ENCODE data around the gene CMTM1. TPM values are rescaled to one million over a fixed set of nuclear protein-coding genes. Genes with fewer than 3 reads are reported as not detected.
"Not testable (repeated sequence)": the region's sequence is repeated elsewhere in the genome, so short reads cannot be mapped to it uniquely, and the experiment has no call there.

The CMTM1 gene
- total and polyA plus RNA-seq, 2 experiments from 2014 or later, result 1.4 to 1.8 TPM

DNA sequence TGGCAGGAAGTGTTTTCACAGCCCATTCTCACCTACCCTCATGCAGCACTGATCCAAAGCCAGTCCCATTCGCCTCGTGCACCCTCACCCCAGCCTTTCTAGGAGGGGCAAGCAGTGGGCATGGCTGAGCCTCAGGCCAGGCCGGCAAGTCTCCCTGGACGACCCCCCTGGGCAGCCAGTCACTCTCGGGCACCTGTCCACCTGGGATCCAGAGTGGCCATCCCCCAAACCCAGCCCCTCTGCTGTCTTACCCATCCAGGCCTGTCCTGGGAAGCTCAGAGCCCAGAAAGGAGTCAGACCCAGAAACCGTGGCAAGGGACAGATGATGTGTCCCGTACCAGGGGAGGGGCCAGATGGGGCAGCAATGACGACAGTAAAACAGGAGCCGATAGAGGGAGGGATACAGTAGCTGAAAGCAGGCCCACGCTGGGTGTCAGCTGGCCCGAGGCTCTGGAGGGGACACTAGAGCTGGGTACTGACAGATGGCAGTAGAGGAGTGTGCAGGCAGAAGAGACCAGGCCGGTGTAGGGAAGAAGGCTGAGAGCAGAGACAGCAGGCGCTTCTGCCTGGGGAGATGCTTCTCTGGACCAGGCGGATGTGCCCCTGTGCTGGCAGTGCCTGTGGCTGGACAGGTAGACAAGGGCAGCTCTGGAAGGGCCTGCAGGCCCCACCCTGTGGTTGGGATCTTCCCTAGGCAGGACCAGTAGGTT, 44.0 kb downstream of the CMTM1 start:
- Histone ChIP-seq H3K9me3 (ENCODE audit: low read depth) (no peaks in the 10 kb centered on the region), H3K4me1 (ENCODE audit: insufficient read depth) (peaks cover 7% of the 10 kb centered on the region), H3K4me3 (no peak overlapping the region), H3K27me3 (no peaks in the 10 kb centered on the region), H4K20me1 (ENCODE audit: insufficient read depth, poor library complexity, severe bottlenecking) (peaks cover 26% of the 10 kb centered on the region), H3K4me2 (no peak overlapping the region), H3K27ac (no peak overlapping the region), H2AFZ (no peak overlapping the region), H3K79me2 (peaks cover 27% of the 10 kb centered on the region), H3K36me3 (replicated peaks; ENCODE audit: insufficient read depth, low read depth) (peaks cover 4% of the 10 kb centered on the region), H3K9me2 (replicated peaks; ENCODE audit: insufficient read depth) (no peaks in the 10 kb centered on the region)
- TF ChIP-seq EZH2phosphoT487 (IDR thresholded peaks at IDR 0.05; ENCODE audit: low read depth, severe bottlenecking, unreplicated experiment) (no peak), EZH2 (IDR thresholded peaks at IDR 0.05; ENCODE audit: borderline replicate concordance) (no peak)
- TF ChIP-seq, protein P1, sequence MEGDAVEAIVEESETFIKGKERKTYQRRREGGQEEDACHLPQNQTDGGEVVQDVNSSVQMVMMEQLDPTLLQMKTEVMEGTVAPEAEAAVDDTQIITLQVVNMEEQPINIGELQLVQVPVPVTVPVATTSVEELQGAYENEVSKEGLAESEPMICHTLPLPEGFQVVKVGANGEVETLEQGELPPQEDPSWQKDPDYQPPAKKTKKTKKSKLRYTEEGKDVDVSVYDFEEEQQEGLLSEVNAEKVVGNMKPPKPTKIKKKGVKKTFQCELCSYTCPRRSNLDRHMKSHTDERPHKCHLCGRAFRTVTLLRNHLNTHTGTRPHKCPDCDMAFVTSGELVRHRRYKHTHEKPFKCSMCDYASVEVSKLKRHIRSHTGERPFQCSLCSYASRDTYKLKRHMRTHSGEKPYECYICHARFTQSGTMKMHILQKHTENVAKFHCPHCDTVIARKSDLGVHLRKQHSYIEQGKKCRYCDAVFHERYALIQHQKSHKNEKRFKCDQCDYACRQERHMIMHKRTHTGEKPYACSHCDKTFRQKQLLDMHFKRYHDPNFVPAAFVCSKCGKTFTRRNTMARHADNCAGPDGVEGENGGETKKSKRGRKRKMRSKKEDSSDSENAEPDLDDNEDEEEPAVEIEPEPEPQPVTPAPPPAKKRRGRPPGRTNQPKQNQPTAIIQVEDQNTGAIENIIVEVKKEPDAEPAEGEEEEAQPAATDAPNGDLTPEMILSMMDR (IDR thresholded peaks at IDR 0.05; ENCODE audit: poor library complexity), result no peak
- no peak for DNase-seq (ENCODE audit: low spot score)
- 95% methylated on average over 14 of the region's 14 CpGs for WGBS (ENCODE audit: low lambda C conversion rate, missing lambda C conversion rate)

DNA sequence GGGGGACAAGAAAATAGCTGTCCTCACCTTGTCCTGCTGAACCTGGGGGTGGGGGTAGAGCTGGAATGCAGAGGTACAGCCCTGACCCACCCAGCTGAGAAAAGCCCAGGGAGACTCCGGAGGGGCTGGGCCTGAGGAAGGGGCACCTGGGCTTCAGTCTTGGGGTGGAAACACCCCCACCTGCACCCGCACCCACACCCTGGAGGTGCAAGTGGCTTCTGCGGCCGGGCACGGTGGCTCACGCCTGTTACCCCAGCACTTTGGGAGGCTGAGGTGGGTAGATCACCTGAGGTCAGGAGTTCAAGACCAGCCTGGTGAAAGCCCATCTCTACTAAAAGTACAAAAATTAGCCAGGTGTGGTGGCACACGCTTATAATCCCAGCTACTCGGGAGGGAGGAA, 45.7 kb downstream of the CMTM1 start:
- Histone ChIP-seq H4K20me1 (ENCODE audit: insufficient read depth, poor library complexity, severe bottlenecking) (peaks cover 12% of the 10 kb centered on the region), H3K79me2 (peaks cover 12% of the 10 kb centered on the region)
- not testable (repeated sequence) for DNase-seq (ENCODE audit: low spot score); H3K4me2 ChIP-seq; H3K36me3 ChIP-seq (replicated peaks; ENCODE audit: insufficient read depth, low read depth); H3K9me2 ChIP-seq (replicated peaks; ENCODE audit: insufficient read depth); H2AFZ ChIP-seq; H3K4me3 ChIP-seq; H3K9me3 ChIP-seq (ENCODE audit: low read depth); H3K4me1 ChIP-seq (ENCODE audit: insufficient read depth); H3K27me3 ChIP-seq; H3K27ac ChIP-seq
- WGBS (ENCODE audit: low lambda C conversion rate, missing lambda C conversion rate), result 94% methylated on average over 8 of the region's 8 CpGs

DNA sequence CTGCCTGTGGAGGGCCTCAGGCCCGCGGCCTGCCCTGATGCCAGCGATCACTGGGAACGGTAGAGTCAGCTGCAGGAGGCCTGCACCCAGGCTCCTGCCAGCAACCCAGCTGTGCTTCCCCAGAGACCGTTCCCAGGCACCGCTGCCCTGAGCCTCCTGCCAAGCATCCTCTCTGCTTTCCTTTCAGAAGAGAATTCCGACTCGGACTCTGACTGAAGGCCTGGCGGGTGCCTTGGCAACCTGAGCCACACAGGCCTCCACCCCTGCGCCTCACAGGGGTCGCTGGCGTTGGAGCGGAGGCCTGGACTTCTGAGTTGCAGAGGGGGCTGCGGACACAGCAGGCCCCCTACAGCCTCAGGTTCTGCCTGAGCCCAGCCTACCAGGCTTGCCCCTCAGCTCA, 46.2 kb downstream of the CMTM1 start:
- H3K4me1 ChIP-seq (ENCODE audit: insufficient read depth), result peaks cover 1% of the 10 kb centered on the region
- no peak overlapping the region for H2AFZ ChIP-seq
- no peak overlapping the region for H3K4me3 ChIP-seq
- no peak for DNase-seq (ENCODE audit: low spot score)
- no peak overlapping the region for H3K4me2 ChIP-seq
- WGBS (ENCODE audit: low lambda C conversion rate, missing lambda C conversion rate), result 91% methylated on average over 14 of the region's 14 CpGs
- no peak overlapping the region for H3K27ac ChIP-seq
- no peaks in the 10 kb centered on the region for H3K27me3 ChIP-seq
- peaks cover 10% of the 10 kb centered on the region for H3K79me2 ChIP-seq
- TF ChIP-seq EZH2phosphoT487 (IDR thresholded peaks at IDR 0.05; ENCODE audit: low read depth, severe bottlenecking, unreplicated experiment), result no peak
- TF ChIP-seq, protein P1 (IDR thresholded peaks at IDR 0.05; ENCODE audit: poor library complexity), result no peak
- TF ChIP-seq EZH2 (IDR thresholded peaks at IDR 0.05; ENCODE audit: borderline replicate concordance), result no peak
- no peaks in the 10 kb centered on the region for H3K9me3 ChIP-seq (ENCODE audit: low read depth)
- no peaks in the 10 kb centered on the region for H3K9me2 ChIP-seq (replicated peaks; ENCODE audit: insufficient read depth)
- H3K36me3 ChIP-seq (replicated peaks; ENCODE audit: insufficient read depth, low read depth), result peaks cover 4% of the 10 kb centered on the region
- H4K20me1 ChIP-seq (ENCODE audit: insufficient read depth, poor library complexity, severe bottlenecking), result peaks cover 11% of the 10 kb centered on the region

DNA sequence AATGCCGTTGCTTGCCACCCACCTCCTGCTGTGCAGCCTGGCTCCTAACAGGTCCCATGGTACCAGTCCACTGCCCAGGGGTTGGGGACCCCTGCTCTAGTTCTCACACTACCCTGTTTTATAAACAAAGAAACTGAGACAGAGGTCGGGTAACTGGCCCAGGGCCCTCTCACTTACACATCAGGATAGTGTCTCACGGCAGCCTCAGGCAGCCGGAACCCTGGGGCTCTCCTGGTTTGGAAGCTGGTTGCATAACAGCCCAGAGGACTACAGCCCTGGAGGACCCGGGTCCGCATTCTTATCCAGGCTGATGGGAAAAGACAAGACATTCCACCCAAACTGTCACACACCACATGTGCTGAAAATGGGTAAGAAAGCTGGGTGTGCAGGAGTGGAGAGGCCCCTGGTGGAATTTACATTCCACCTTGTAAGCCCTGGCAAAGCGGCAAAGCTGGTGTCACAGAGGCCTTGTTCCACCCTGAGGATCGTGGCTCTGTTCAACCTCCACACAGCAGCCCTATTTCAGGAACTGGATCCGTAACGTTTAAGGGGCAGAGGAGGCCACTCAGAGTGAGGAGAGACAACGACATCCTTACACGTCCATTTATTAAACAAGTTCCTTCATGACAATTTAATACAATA, 48.0 kb downstream of the CMTM1 start:
- Histone ChIP-seq H3K36me3 (replicated peaks; ENCODE audit: insufficient read depth, low read depth) (peaks cover 4% of the 10 kb centered on the region), H3K4me3 (no peak overlapping the region), H3K9me3 (ENCODE audit: low read depth) (no peaks in the 10 kb centered on the region), H3K9me2 (replicated peaks; ENCODE audit: insufficient read depth) (no peaks in the 10 kb centered on the region), H2AFZ (no peak overlapping the region), H3K27ac (no peak overlapping the region), H3K4me1 (ENCODE audit: insufficient read depth) (peaks cover 14% of the 10 kb centered on the region), H4K20me1 (ENCODE audit: insufficient read depth, poor library complexity, severe bottlenecking) (peaks cover 6% of the 10 kb centered on the region), H3K79me2 (peaks cover 5% of the 10 kb centered on the region), H3K27me3 (no peaks in the 10 kb centered on the region), H3K4me2 (no peak overlapping the region)
- no peak for DNase-seq (ENCODE audit: low spot score)
- WGBS (ENCODE audit: low lambda C conversion rate, missing lambda C conversion rate), result 88% methylated on average over 12 of the region's 12 CpGs
- TF ChIP-seq EZH2phosphoT487 (IDR thresholded peaks at IDR 0.05; ENCODE audit: low read depth, severe bottlenecking, unreplicated experiment), result no peak
- TF ChIP-seq EZH2 (IDR thresholded peaks at IDR 0.05; ENCODE audit: borderline replicate concordance), result no peak
- TF ChIP-seq, protein P1 (IDR thresholded peaks at IDR 0.05; ENCODE audit: poor library complexity), result no peak

Data from hepatocyte (in vitro differentiated cells).